Activated B cell treated with CpG ODN at 0.5 μM for 24 hours (primary cell): ENCODE results near the gene SLC4A1AP. TPM values are rescaled to one million over a fixed set of nuclear protein-coding genes. Genes with fewer than 3 reads are reported as not detected.
"Not testable (repeated sequence)": the region's sequence is repeated elsewhere in the genome, so short reads cannot be mapped to it uniquely, and the experiment has no call there.

Experiments
- ATAC-seq: fragments of 200-7000 bp; cut with Tn5 transposase; one replicate; pipeline ENCODE4 v1.10.0; 2021; ENCODE audit warnings: low read depth, mild to moderate bottlenecking, moderate library complexity
- CTCF ChIA-PET: fragments of 350-600 bp; sonication (Branson Sonifier 250); formaldehyde crosslinking; loops from one replicate; lab custom pipeline; 2021; ENCODE audit warnings: antibody characterized with exemption; lab: Charles Lee
- POLR2A ChIA-PET: fragments of 350-600 bp; sonication (Branson Sonifier 250); formaldehyde crosslinking; loops from one replicate; lab custom pipeline; 2021; ENCODE audit warnings: antibody characterized with exemption; lab: Charles Lee
- DNase-seq: peaks from one replicate; pipeline ENCODE4 v3.0.0; 2022
- H3K27ac Mint-ChIP-seq: one replicate; pipeline ENCODE4 v1.8.0; 2020; ENCODE audit warnings: mixed read lengths
- H3K27me3 Mint-ChIP-seq: one replicate; pipeline ENCODE4 v1.8.0; 2021; ENCODE audit warnings: mixed read lengths
- H3K36me3 Mint-ChIP-seq: one replicate; pipeline ENCODE4 v1.8.0; 2021; ENCODE audit warnings: low read depth, mixed read lengths
- H3K4me1 Mint-ChIP-seq: one replicate; pipeline ENCODE4 v1.8.0; 2021; ENCODE audit warnings: mixed read lengths
- H3K4me3 Mint-ChIP-seq: one replicate; pipeline ENCODE4 v1.8.0; 2020; ENCODE audit warnings: mild to moderate bottlenecking, mixed read lengths
- H3K9me3 Mint-ChIP-seq: one replicate; pipeline ENCODE4 v1.8.0; 2020; ENCODE audit warnings: mixed read lengths
- intact Hi-C: fragments of 100-400 bp; cut with micrococcal nuclease; formaldehyde crosslinking; loops from one replicate; pipeline ENCODE4 v1.15.1; 2024
- total RNA-seq: library from RNA; stranded (reverse); gene quantifications from 2 replicates; pipeline ENCODE4 v1.2.3, GENCODE V29; 2022
- TF ChIP-seq, protein P1 (sequence below): fragments of 200-600 bp; IDR thresholded peaks from one replicate; pipeline ENCODE4 v1.8.0; 2022; ENCODE audit warnings: antibody characterized with exemption, mild to moderate bottlenecking

Gene SLC4A1AP
- total RNA-seq, 1 donor from 2014 or later, result 22.0 TPM

DNA sequence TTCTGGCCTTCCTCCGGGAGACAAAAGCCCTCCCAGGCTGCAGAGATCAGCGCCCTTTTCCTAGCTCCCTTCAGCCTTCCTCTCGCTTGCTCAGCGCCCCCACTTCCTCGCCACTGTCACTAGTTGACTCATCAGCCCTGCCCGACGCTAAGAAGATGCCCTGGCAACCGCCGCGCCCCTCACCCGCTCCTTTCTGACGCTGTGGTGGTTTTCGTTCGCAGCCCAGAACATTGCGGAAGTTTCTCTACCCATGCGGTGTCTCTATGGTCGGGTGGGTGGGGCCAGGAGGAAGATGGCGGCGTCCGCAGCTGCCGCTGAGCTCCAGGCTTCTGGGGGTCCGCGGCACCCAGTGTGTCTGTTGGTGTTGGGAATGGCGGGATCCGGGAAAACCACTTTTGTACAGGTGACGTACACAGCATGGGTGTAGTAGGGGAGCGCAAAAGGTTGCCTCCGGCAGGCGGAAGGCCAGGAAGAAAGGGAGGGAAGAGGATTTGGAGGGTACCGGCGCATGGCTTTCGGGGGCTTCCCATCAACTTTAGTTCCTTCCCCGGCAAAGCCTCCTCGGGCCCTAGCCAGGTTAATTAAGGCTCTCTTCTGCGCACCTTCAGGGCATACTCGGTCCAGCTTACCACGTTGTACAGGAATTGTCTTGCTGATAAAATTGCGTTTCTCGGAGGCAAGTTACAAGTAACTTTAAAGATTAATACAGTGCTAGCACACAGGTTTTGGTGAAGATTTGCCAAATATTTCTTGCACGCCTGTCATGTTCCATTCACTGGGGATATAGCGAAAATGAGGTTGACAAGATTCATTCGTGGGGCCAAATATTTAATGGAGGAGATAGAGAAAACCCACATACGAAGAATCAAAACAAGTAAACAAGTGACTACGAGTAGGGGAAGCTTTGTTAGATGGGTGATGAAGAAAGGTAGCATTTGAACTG lies 34.7 kb upstream of the SLC4A1AP start, which contains the start of the genes CCDC121 and GPN1:
Gene CCDC121 (minus strand): TSS at position 246 of the 943 bp plus-strand sequence. CDS start 1,213 bp downstream, outside the sequence.
Gene GPN1 (plus strand): TSS at position 284 of the 943 bp plus-strand sequence. CDS start 9 bp downstream, at position 293.
- peak; percentile 99 for ATAC-seq
- POLR2A ChIA-PET, result interaction anchor here (0.6 to 2.1 kb wide), 13 partner anchors 17 to 1265 kb away, joined by 3 to 20 read pairs (median 6); partner anchors contain the start of genes BABAM2, EIF2B4, MPV17 and OST4
- peak; percentile 85 for DNase-seq
- TF ChIP-seq, protein P1, sequence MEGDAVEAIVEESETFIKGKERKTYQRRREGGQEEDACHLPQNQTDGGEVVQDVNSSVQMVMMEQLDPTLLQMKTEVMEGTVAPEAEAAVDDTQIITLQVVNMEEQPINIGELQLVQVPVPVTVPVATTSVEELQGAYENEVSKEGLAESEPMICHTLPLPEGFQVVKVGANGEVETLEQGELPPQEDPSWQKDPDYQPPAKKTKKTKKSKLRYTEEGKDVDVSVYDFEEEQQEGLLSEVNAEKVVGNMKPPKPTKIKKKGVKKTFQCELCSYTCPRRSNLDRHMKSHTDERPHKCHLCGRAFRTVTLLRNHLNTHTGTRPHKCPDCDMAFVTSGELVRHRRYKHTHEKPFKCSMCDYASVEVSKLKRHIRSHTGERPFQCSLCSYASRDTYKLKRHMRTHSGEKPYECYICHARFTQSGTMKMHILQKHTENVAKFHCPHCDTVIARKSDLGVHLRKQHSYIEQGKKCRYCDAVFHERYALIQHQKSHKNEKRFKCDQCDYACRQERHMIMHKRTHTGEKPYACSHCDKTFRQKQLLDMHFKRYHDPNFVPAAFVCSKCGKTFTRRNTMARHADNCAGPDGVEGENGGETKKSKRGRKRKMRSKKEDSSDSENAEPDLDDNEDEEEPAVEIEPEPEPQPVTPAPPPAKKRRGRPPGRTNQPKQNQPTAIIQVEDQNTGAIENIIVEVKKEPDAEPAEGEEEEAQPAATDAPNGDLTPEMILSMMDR, result no peak
- Mint-ChIP-seq H3K27me3 (no peaks in the 10 kb centered on the region), H3K4me3 (no peak within 1 kb of the TSS), H3K36me3 (peaks cover 41% of the 10 kb centered on the region), H3K9me3 (no peaks in the 10 kb centered on the region), H3K4me1 (peaks cover 12% of the 10 kb centered on the region), H3K27ac (peak within 1 kb of the TSS; percentile 69)
- CTCF ChIA-PET, result interaction anchor here (1.0 kb wide), 1 partner anchor 54 kb away, joined by 3 read pairs; no protein-coding TSS in a partner anchor
- intact Hi-C loops, result loop anchor here (1.0 to 10.0 kb wide), 11 partner anchors 34 to 558 kb away; partner anchors contain the start of genes ATRAID, BABAM2, EIF2B4 and GTF3C2

DNA sequence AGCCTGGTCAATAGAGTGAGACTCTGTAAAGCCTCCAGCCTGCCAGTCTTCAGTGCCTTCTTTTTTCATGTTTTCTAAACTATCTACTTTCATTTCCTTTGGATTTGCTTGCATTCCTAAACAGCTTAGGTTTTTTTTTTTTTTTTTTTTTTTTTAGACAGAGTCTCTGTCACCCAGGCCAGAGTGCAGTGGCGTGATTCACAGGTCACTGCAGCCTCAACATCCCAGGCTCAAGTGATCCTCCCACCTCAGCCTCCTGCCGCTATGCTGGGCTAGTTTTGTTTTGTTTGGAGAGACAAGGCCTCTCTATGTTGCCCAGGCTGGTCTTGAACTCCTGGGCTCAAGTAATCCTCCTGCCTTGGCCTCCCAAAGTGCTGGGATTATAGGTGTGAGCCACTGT lies 33.4 kb upstream of the SLC4A1AP start:
- H3K4me1 Mint-ChIP-seq, result peaks cover 12% of the 10 kb centered on the region
- intact Hi-C loops, CTCF ChIA-PET, ATAC-seq, H3K4me3 Mint-ChIP-seq, H3K27me3 Mint-ChIP-seq, H3K9me3 Mint-ChIP-seq, H3K27ac Mint-ChIP-seq, DNase-seq, POLR2A ChIA-PET: not testable (repeated sequence)
- peaks cover 43% of the 10 kb centered on the region for H3K36me3 Mint-ChIP-seq

DNA sequence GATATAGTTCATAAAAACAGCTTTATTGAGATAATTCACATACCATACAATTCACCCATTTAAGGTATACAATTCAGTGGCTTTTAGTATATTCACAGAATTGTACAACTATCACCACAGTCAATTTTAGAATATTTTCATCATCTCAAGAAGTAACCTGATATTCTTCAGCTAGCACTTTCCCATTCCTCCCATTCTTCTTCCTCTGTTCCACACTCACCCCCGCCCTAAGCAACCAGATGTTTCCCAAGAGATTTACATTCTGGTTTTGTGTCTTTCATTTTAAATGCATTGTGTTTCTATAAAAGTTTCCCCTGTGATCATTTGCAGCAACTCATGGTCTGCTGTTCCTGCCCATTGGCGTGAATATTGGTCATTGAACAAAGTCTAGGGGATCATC lies 29.4 kb upstream of the SLC4A1AP start:
- TF ChIP-seq, protein P1, result no peak
- H3K9me3 Mint-ChIP-seq, result no peaks in the 10 kb centered on the region
- peaks cover 2% of the 10 kb centered on the region for H3K4me1 Mint-ChIP-seq
- ChIA-PET CTCF (no interaction called here), POLR2A (no interaction called here)
- no peaks in the 10 kb centered on the region for H3K27me3 Mint-ChIP-seq
- DNase-seq, result no peak
- intact Hi-C loops, result no loop called here
- ATAC-seq, result no peak
- H3K27ac Mint-ChIP-seq, result no peak overlapping the region
- H3K36me3 Mint-ChIP-seq, result peaks cover 72% of the 10 kb centered on the region
- no peak overlapping the region for H3K4me3 Mint-ChIP-seq

DNA sequence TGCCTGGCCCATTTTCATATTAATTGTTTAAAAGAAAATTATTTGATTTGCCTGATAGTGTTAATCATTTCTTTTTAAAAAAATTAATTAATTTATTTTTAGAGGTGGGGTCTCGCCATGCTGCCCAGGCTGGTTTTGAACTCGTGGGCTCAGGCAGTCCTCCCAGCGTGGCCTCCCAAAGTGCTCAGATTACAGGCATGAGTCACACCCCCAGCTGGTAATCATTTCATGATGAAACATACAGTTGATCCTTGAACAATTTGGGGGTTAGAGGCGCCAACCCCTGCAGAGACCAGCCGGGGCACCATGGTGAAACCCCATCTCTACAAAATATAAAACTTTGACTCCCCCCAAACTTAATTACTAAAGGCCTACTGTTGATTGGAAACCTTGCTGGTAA lies 26.9 kb upstream of the SLC4A1AP start:
- no peaks in the 10 kb centered on the region for H3K27me3 Mint-ChIP-seq
- TF ChIP-seq, protein P1, result no peak

DNA sequence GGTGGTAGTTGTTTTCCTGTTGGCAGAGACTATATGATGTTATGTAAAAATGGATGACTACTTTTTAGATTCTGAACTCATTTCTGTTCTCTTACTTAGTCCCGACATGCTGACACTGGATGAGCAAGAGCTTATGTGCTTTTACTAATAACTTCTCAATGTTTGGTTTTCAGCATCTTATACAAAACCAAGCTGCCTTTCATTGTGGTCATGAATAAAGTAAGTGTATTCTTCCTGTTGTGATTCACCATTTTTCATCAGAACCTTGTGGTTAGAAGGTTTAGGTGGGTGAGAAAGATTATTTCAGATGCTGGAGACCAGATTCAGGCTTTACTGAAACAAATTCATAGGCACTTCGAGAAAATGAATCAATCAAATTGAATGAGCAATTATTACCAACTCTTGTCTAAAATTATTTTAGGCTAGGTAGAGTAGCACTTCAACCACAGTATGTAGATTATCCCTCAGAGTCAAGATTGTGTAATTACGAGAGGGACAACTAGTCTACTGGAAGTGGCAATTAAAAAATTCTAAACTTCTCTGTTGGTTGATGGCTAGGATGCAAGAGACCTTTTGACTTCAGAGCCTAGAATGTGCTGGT lies 25.6 kb upstream of the SLC4A1AP start:
- ChIA-PET CTCF (no interaction called here), POLR2A (no interaction called here)
- no peaks in the 10 kb centered on the region for H3K27me3 Mint-ChIP-seq
- intact Hi-C loops, result no loop called here
- TF ChIP-seq, protein P1, result no peak
- peaks cover 80% of the 10 kb centered on the region for H3K36me3 Mint-ChIP-seq
- H3K4me1 Mint-ChIP-seq, result no peaks in the 10 kb centered on the region
- no peak overlapping the region for H3K27ac Mint-ChIP-seq
- no peak for DNase-seq
- no peak for ATAC-seq
- no peaks in the 10 kb centered on the region for H3K9me3 Mint-ChIP-seq
- no peak overlapping the region for H3K4me3 Mint-ChIP-seq

More for the DNA sequence above, 26.9 kb upstream of the SLC4A1AP start:
- Mint-ChIP-seq H3K36me3 (peaks cover 79% of the 10 kb centered on the region), H3K4me1 (no peaks in the 10 kb centered on the region), H3K9me3 (no peaks in the 10 kb centered on the region), H3K4me3 (no peak overlapping the region), H3K27ac (no peak overlapping the region)
- no peak for ATAC-seq
- DNase-seq, result no peak
- ChIA-PET CTCF (no interaction called here), POLR2A (interaction anchor here (0.6 kb wide), 1 partner anchor 45 kb away, joined by 4 read pairs; no protein-coding TSS in a partner anchor)
- intact Hi-C loops, result no loop called here
